HepG2 (cell line): ENCODE results near the gene VEGFB. TPM values are rescaled to one million over a fixed set of nuclear protein-coding genes. Genes with fewer than 3 reads are reported as not detected.
A peak's percentile ranks its signal among the peaks of the same experiment; 100 is the strongest.

ENCODE experiments used
- AKAP8 ChIP-seq: sonication (generic); formaldehyde crosslinking; IDR thresholded peaks from 2 replicates; pipeline ENCODE4 v1.5.1; 2020; ENCODE audit warnings: mild to moderate bottlenecking, missing genetic modification reagents
- ARID5B ChIP-seq: IDR thresholded peaks from 2 replicates; pipeline ENCODE4 v1.4.0; 2020; ENCODE audit warnings: mild to moderate bottlenecking, missing genetic modification reagents
- BORCS8-MEF2B ChIP-seq: sonication (generic); formaldehyde crosslinking; IDR thresholded peaks from 2 replicates; pipeline ENCODE4 v1.8.0; 2022; ENCODE audit warnings: mild to moderate bottlenecking, missing genetic modification reagents
- ELF3 ChIP-seq: IDR thresholded peaks from 2 replicates; pipeline ENCODE4 v1.6.1; 2016; ENCODE audit warnings: missing genetic modification reagents, missing compliant biosample characterization
- KLF12 ChIP-seq: sonication (generic); formaldehyde crosslinking; IDR thresholded peaks from 2 replicates; pipeline ENCODE4 v1.4.0; 2020; ENCODE audit warnings: missing genetic modification reagents, borderline replicate concordance
- MTF1 ChIP-seq: sonication (generic); formaldehyde crosslinking; IDR thresholded peaks from 2 replicates; pipeline ENCODE4 v1.5.0; 2020; ENCODE audit warnings: missing genetic modification reagents
- MXD3 ChIP-seq: IDR thresholded peaks from 2 replicates; pipeline ENCODE4 v1.6.1; 2016; ENCODE audit warnings: mild to moderate bottlenecking, missing biosample characterization, missing genetic modification reagents
- POLR2G ChIP-seq: fragments of 200-400 bp; formaldehyde crosslinking; IDR thresholded peaks from 2 replicates; pipeline ENCODE4 v1.6.1; 2018; ENCODE audit warnings: mild to moderate bottlenecking, low read depth, low read length, moderate library complexity
- ZNF275 ChIP-seq: sonication (generic); formaldehyde crosslinking; IDR thresholded peaks from 2 replicates; pipeline ENCODE4 v1.8.0; 2022; ENCODE audit warnings: missing genetic modification reagents, mild to moderate bottlenecking, inconsistent platforms, borderline replicate concordance
- ZNF318 ChIP-seq: sonication (generic); formaldehyde crosslinking; IDR thresholded peaks from 2 replicates; pipeline ENCODE4 v1.4.0; 2020; ENCODE audit warnings: mild to moderate bottlenecking, missing genetic modification reagents
- ZNF354B ChIP-seq: sonication (generic); formaldehyde crosslinking; IDR thresholded peaks from 2 replicates; pipeline ENCODE4 v1.8.0; 2022; ENCODE audit warnings: mild to moderate bottlenecking, missing genetic modification reagents
- ZNF703 ChIP-seq: sonication (generic); formaldehyde crosslinking; IDR thresholded peaks from 2 replicates; pipeline ENCODE4 v1.5.1; 2020; ENCODE audit warnings: missing genetic modification reagents, mild to moderate bottlenecking, moderate library complexity, borderline replicate concordance
- ZNF713 ChIP-seq: sonication (generic); formaldehyde crosslinking; IDR thresholded peaks from 2 replicates; pipeline ENCODE4 v1.4.0; 2020; ENCODE audit warnings: mild to moderate bottlenecking, missing genetic modification reagents
- polyA plus RNA-seq, 8 experiments: library from polyadenylated mRNA; depleted of rRNA in 3 of 8; stranded (reverse) in 7 of 8; unstranded in 1 of 8; fragments of >200 nt; fragmentation: Illumina TruSeq in 4 of 8; extraction: Trizol in 4 of 8; gene quantifications; 2 replicates each; pipeline versions ENCODE4 v1.2.1 to v1.2.3, GENCODE V29; 2011 to 2016; ENCODE audit warnings: low read depth in 4 of 8, missing spikeins in 1 of 8, mixed read lengths in 1 of 8; ENCODE audit not compliant: insufficient read depth in 1 of 8
- total RNA-seq, 5 experiments: library from RNA; depleted of rRNA; stranded (reverse); fragments of >200 nt; fragmentation: Illumina TruSeq; extraction: Trizol; gene quantifications; 2 replicates each; pipeline ENCODE4 v1.2.3, GENCODE V29; 2016; ENCODE audit warnings: low read depth in 1 of 5
- TF ChIP-seq, protein P1 (sequence below): sonication (generic); formaldehyde crosslinking; IDR thresholded peaks from 2 replicates; pipeline ENCODE4 v1.5.0; 2020; ENCODE audit warnings: missing genetic modification reagents

The VEGFB gene
- total and polyA plus RNA-seq, 2 of the 13 experiments (the other 11 are each of a cell fraction or from before 2014, with no cell fraction given) = 9.0 to 11.3 TPM

DNA sequence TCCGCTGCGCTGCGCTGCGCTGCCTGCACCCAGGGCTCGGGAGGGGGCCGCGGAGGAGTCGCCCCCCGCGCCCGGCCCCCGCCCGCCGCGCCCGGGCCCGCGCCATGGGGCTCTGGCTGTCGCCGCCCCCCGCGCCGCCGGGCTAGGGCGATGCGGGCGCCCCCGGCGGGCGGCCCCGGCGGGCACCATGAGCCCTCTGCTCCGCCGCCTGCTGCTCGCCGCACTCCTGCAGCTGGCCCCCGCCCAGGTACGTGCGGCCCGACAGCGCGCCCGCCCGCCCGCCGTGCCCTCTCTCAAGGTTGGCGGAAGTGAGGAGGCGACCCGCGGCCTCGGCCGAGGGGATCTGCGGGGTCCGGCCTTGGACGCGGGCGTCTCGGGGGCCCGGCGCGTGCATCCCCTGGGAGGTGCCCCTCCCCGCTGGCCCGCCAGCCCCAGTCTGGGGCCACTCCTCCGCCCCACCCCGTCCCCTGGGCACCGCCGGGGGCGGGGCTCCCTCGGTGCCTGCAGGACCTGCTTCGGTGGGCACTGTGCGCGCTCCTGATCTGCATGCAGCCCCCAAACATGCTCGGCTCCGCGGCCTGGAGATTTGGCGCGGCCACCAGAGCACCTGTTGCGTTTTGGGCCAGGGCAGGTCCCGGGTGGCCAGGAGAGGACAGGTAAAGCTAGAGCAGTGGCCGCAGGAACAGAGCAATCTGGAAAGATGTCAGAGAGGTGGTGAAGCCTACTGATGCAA, 429 bp downstream of the VEGFB start (continued):
- TF ChIP-seq ARID5B (peak; percentile 45; the same call in 1 of the 2 replicates), MTF1 (no peak), ZNF318 (CRISPR knock-in tag) (no peak), ZNF275 (CRISPR knock-in tag) (no peak), ZNF354B (CRISPR knock-in tag) (0 out of 2 replicates have a peak, but pooled peaks have one; percentile 27), KLF12 (peak; percentile 43; the same call in 1 of the 2 replicates), ZNF713 (no peak), AKAP8 (CRISPR knock-in tag) (no peak), POLR2G (peak; percentile 49; the same call in 1 of the 2 replicates), BORCS8-MEF2B (CRISPR knock-in tag) (peak; percentile 59; the same call in 1 of the 2 replicates), ELF3 (peak; percentile 82), MXD3 (CRISPR knock-in tag) (peak; percentile 75; the same call in 1 of the 2 replicates), ZNF703 (CRISPR knock-in tag) (no peak)
- TF ChIP-seq, protein P1, sequence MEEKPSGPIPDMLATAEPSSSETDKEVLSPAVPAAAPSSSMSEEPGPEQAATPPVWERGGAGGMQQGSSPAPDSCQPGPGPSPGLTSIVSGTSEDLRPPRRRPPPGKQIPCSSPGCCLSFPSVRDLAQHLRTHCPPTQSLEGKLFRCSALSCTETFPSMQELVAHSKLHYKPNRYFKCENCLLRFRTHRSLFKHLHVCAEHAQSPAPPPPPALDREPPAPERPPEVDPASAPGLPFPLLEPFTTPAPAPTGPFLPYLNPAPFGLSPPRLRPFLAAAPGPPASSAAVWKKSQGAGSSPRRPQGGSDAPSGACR = 0 out of 2 replicates have a peak, but pooled peaks have one; percentile 45
